HG03066 (cell line): ENCODE results near the gene GH1.
"Not testable (repeated sequence)": the region's sequence is repeated elsewhere in the genome, so short reads cannot be mapped to it uniquely, and the experiment has no call there.

Experiments used
- ATAC-seq: cut with Tn5 transposase; IDR thresholded peaks from one replicate; pipeline ENCODE4 v1.9.1; 2021; ENCODE audit warnings: low read depth; ENCODE audit not compliant: unreplicated experiment

Gene GH1

GRCh38 chr17:63918789-63919305 is at the start of gene GH1:
TSS of gene GH1 (minus strand) at chr17:63918839. CDS start at chr17:63918776, 63 bp downstream.
- not testable (repeated sequence) for ATAC-seq

- ATAC-seq = no peak
Measured at GRCh38 chr17:63967953-63968352, 49.3 kb upstream of the GH1 start.

- no peak for ATAC-seq
Measured at GRCh38 chr17:63966646-63967264, 48.1 kb upstream of the GH1 start.

- no peak for ATAC-seq
Measured at GRCh38 chr17:63963123-63963522, 44.5 kb upstream of the GH1 start.

- no peak for ATAC-seq
Measured at GRCh38 chr17:63962298-63962744, 43.7 kb upstream of the GH1 start.

- no peak for ATAC-seq
Measured at GRCh38 chr17:63961355-63962212, 42.9 kb upstream of the GH1 start.

GRCh38 chr17:63960430-63960829 is 41.8 kb upstream of the GH1 start:
- no peak for ATAC-seq

- no peak for ATAC-seq
Measured at GRCh38 chr17:63960006-63960405, 41.4 kb upstream of the GH1 start.

- ATAC-seq = no peak
Measured at GRCh38 chr17:63956296-63956920, 37.8 kb upstream of the GH1 start.

- ATAC-seq = no peak
Measured at GRCh38 chr17:63955791-63956190, 37.2 kb upstream of the GH1 start.

- no peak for ATAC-seq
Measured at GRCh38 chr17:63955232-63955631, 36.6 kb upstream of the GH1 start.

GRCh38 chr17:63954402-63955063 is 35.9 kb upstream of the GH1 start:
- no peak for ATAC-seq

- no peak for ATAC-seq
Measured at GRCh38 chr17:63950940-63951907, 32.6 kb upstream of the GH1 start.

- ATAC-seq = no peak
Measured at GRCh38 chr17:63949576-63950250, 31.1 kb upstream of the GH1 start.

- no peak for ATAC-seq
Measured at GRCh38 chr17:63948521-63948920, 29.9 kb upstream of the GH1 start.

- no peak for ATAC-seq
Measured at GRCh38 chr17:63947711-63948330, 29.2 kb upstream of the GH1 start.

GRCh38 chr17:63946440-63947363 is 28.1 kb upstream of the GH1 start:
- no peak for ATAC-seq
